SK-N-SH (cell line): ENCODE data around the gene PTPRD. TPM values are rescaled to one million over a fixed set of nuclear protein-coding genes. Genes with fewer than 3 reads are reported as not detected.

ENCODE experiments used
- CTCF ChIA-PET: fragments of 300-600, 350-600 bp; formaldehyde crosslinking; extraction: SDS; loops from one replicate; lab custom pipeline; 2021; lab: Yijun Ruan, JAX
- POLR2A ChIA-PET: fragments of 350-600 bp; sonication (Branson Sonifier 250); formaldehyde crosslinking; extraction: SDS; loops from one replicate; lab custom pipeline; 2020; ENCODE audit warnings: antibody characterized with exemption, inconsistent platforms; lab: Yijun Ruan, JAX
- DNase-seq: peaks from one replicate; pipeline ENCODE4 v3.0.0; 2012
- H2AFZ ChIP-seq: fragments of 200-600 bp; sonication (generic); 2 replicates; pipeline ENCODE4 v1.8.1; 2016; ENCODE audit warnings: antibody characterized with exemption, mild to moderate bottlenecking, low read depth
- H3F3A ChIP-seq: fragments of 200-600 bp; sonication (generic); replicated peaks from 2 replicates; pipeline ENCODE3; 2016; ENCODE audit warnings: antibody characterized with exemption, mild to moderate bottlenecking; ENCODE audit not compliant: insufficient read depth
- H3K27ac ChIP-seq, 2 experiments: fragments of 200-500 bp in 1 of 2; fragments of 200-600 bp in 1 of 2; sonication (Bioruptor generic) in 1 of 2; sonication (generic), shearing (Covaris generic) in 1 of 2; 2 replicates each; pipeline versions ENCODE4 v1.5.1 to v1.6.1; 2014 to 2016; ENCODE audit warnings: low read depth in 2 of 2, inconsistent platforms in 1 of 2, low read length in 1 of 2, mild to moderate bottlenecking in 1 of 2, mixed read lengths in 1 of 2
- H3K27me3 ChIP-seq: fragments of 200-600 bp; sonication (generic), shearing (Covaris generic); 2 replicates; pipeline ENCODE4 v1.6.1; 2016; ENCODE audit warnings: mixed run types; ENCODE audit not compliant: insufficient read depth
- H3K36me3 ChIP-seq, 2 experiments: fragments of 200-500 bp in 1 of 2; fragments of 200-600 bp in 1 of 2; sonication (Bioruptor generic) in 1 of 2; sonication (generic) in 1 of 2; replicated peaks in 1 of 2; 2 replicates each; pipeline versions ENCODE3 to v1.5.1; 2014 to 2016; ENCODE audit warnings: low read length in 1 of 2, mild to moderate bottlenecking in 1 of 2; ENCODE audit not compliant: insufficient read depth in 2 of 2, control insufficient read depth in 1 of 2
- H3K4me1 ChIP-seq, 2 experiments: fragments of 200-500 bp in 1 of 2; fragments of 200-600 bp in 1 of 2; sonication (Bioruptor generic) in 1 of 2; sonication (generic), shearing (Covaris generic) in 1 of 2; 2 replicates each; pipeline versions ENCODE4 v1.5.1 to v1.6.1; 2014 to 2016; ENCODE audit warnings: low read depth in 1 of 2, low read length in 1 of 2, mixed run types in 1 of 2; ENCODE audit not compliant: insufficient read depth in 2 of 2, control insufficient read depth in 1 of 2
- H3K4me2 ChIP-seq: fragments of 200-600 bp; sonication (generic), shearing (Covaris generic); 2 replicates; pipeline ENCODE4 v1.6.1; 2017; ENCODE audit warnings: mixed run types
- H3K4me3 ChIP-seq, 2 experiments: fragments of 200-500 bp in 1 of 2; fragments of 200-600 bp in 1 of 2; sonication (Bioruptor generic) in 1 of 2; sonication (generic), shearing (Covaris generic) in 1 of 2; 2 replicates each; pipeline versions ENCODE4 v1.5.1 to v1.8.1; 2014 to 2016; ENCODE audit warnings: low read depth in 2 of 2, inconsistent platforms in 1 of 2, low read length in 1 of 2, mild to moderate bottlenecking in 1 of 2, mixed read lengths in 1 of 2, moderate library complexity in 1 of 2
- H3K79me2 ChIP-seq: fragments of 200-600 bp; sonication (generic); 2 replicates; pipeline ENCODE4 v1.8.1; 2017; ENCODE audit warnings: mild to moderate bottlenecking; ENCODE audit not compliant: insufficient read depth
- H3K9ac ChIP-seq: fragments of 200-600 bp; sonication (generic); 2 replicates; pipeline ENCODE4 v1.6.1; 2017; ENCODE audit warnings: mixed run types
- H3K9me2 ChIP-seq: fragments of 200-600 bp; sonication (generic); 2 replicates; pipeline ENCODE4 v1.6.1; 2017; ENCODE audit warnings: mixed run types
- H3K9me3 ChIP-seq: fragments of 200-600 bp; sonication (generic); 2 replicates; pipeline ENCODE4 v1.6.1; 2017; ENCODE audit warnings: mixed run types, mild to moderate bottlenecking, moderate library complexity
- H4K20me1 ChIP-seq: fragments of 200-600 bp; sonication (generic); 2 replicates; pipeline ENCODE4 v1.6.1; 2017; ENCODE audit warnings: mild to moderate bottlenecking, mixed run types; ENCODE audit not compliant: insufficient read depth
- CHD2 ChIP-seq: fragments of 150-350 bp; IDR thresholded peaks from 2 replicates; pipeline ENCODE4 v1.6.1; 2018; ENCODE audit warnings: low read length; ENCODE audit not compliant: partially characterized antibody
- CTCF ChIP-seq: fragments of 200-600 bp; sonication (generic); IDR thresholded peaks from 2 replicates; pipeline ENCODE4 v1.6.1; 2017; ENCODE audit warnings: antibody characterized with exemption, mild to moderate bottlenecking, moderate library complexity
- EP300 ChIP-seq, 2 experiments: IDR thresholded peaks; 2 replicates each; pipeline versions ENCODE4 v1.4.0 to v1.6.1; 2012; ENCODE audit warnings: borderline replicate concordance in 1 of 2, low read depth in 1 of 2, low read length in 1 of 2
- IRF3 ChIP-seq: fragments of 150-350 bp; IDR thresholded peaks from 2 replicates; pipeline ENCODE4 v1.6.1; 2016; ENCODE audit warnings: mild to moderate bottlenecking, low read depth, low read length
- JUND ChIP-seq: IDR thresholded peaks from 2 replicates; pipeline ENCODE4 v1.4.0; 2012
- MAX ChIP-seq: IDR thresholded peaks from 2 replicates; pipeline ENCODE4 v1.4.0; 2012; ENCODE audit warnings: low read depth
- MEF2A ChIP-seq: IDR thresholded peaks from 2 replicates; pipeline ENCODE4 v1.4.0; 2012; ENCODE audit warnings: low read depth, borderline replicate concordance
- MXI1 ChIP-seq: IDR thresholded peaks from 2 replicates; pipeline ENCODE4 v1.6.1; 2012; ENCODE audit warnings: mild to moderate bottlenecking, low read depth, low read length, improper control_type of control experiment
- NFIC ChIP-seq: IDR thresholded peaks from 2 replicates; pipeline ENCODE4 v1.4.0; 2012; ENCODE audit warnings: borderline replicate concordance
- NRF1 ChIP-seq: IDR thresholded peaks from 2 replicates; pipeline ENCODE4 v1.6.1; 2012; ENCODE audit warnings: low read depth, mild to moderate bottlenecking, low read length
- RCOR1 ChIP-seq: fragments of 150-350 bp; IDR thresholded peaks from 2 replicates; pipeline ENCODE4 v1.6.1; 2017; ENCODE audit warnings: antibody characterized with exemption, low read length
- RFX5 ChIP-seq: IDR thresholded peaks from 2 replicates; pipeline ENCODE4 v1.6.1; 2012; ENCODE audit warnings: mild to moderate bottlenecking, improper control_type of control experiment, low read length
- SIN3A ChIP-seq: IDR thresholded peaks from 2 replicates; pipeline ENCODE4 v1.6.1; 2012; ENCODE audit warnings: low read depth, mild to moderate bottlenecking, low read length, moderate library complexity, borderline replicate concordance
- SMC3 ChIP-seq: IDR thresholded peaks from 2 replicates; pipeline ENCODE4 v1.6.1; 2012; ENCODE audit warnings: low read depth, low read length, improper control_type of control experiment
- TAF1 ChIP-seq: IDR thresholded peaks from 2 replicates; pipeline ENCODE4 v1.6.1; 2012; ENCODE audit warnings: low read depth, mild to moderate bottlenecking, low read length, moderate library complexity, borderline replicate concordance
- TCF12 ChIP-seq: IDR thresholded peaks from 2 replicates; pipeline ENCODE4 v1.4.0; 2012
- TEAD4 ChIP-seq: IDR thresholded peaks from 2 replicates; pipeline ENCODE4 v1.4.0; 2012; ENCODE audit warnings: mild to moderate bottlenecking, borderline replicate concordance; ENCODE audit not compliant: insufficient read depth
- USF1 ChIP-seq: IDR thresholded peaks from 2 replicates; pipeline ENCODE4 v1.4.0; 2012; ENCODE audit warnings: low read depth, borderline replicate concordance
- USF2 ChIP-seq: fragments of 150-350 bp; IDR thresholded peaks from 2 replicates; pipeline ENCODE4 v1.6.1; 2017; ENCODE audit warnings: antibody characterized with exemption, low read length, low read depth, borderline replicate concordance
- YY1 ChIP-seq: IDR thresholded peaks from 2 replicates; pipeline ENCODE4 v1.4.0; 2012; ENCODE audit warnings: low read depth, mild to moderate bottlenecking
- WGBS: methylation state at CpG from one replicate; pipeline ENCODE4 v1.1.6; 2017; ENCODE audit warnings: low lambda C conversion rate; 5-methylcytosine and 5-hydroxymethylcytosine counted together
- polyA plus RNA-seq, 3 experiments: library from polyadenylated mRNA; depleted of rRNA; stranded (reverse); fragments of >200 nt; gene quantifications; 2 replicates each; pipeline ENCODE4 v1.2.3, GENCODE V29; 2012

PTPRD gene
- polyA plus RNA-seq, 1 of the 3 experiments (the other 2 are of a cell fraction), result 0.15 TPM

- Histone ChIP-seq H3F3A (no peaks in the 10 kb centered on the region), H2AFZ (no peak overlapping the region), H3K9ac (no peak overlapping the region), H4K20me1 (no peaks in the 10 kb centered on the region), H3K36me3 (no peaks in the 10 kb centered on the region), H3K4me3 (no peak overlapping the region), H3K27ac (no peak overlapping the region), H3K4me2 (no peak overlapping the region), H3K79me2 (no peaks in the 10 kb centered on the region), H3K9me2 (no peaks in the 10 kb centered on the region), H3K4me1 (no peaks in the 10 kb centered on the region), H3K9me3 (no peaks in the 10 kb centered on the region)
- ChIA-PET CTCF (no interaction called here), POLR2A (no interaction called here)
- WGBS, result 52% methylated on average over 2 of the region's 2 CpGs
- DNase-seq, result no peak
- TF ChIP-seq SMC3 (no peak), USF1 (no peak), YY1 (no peak), EP300 (IDR thresholded peaks at IDR 0.05; ENCODE audit: borderline replicate concordance in 1 of 2, low read depth in 1 of 2, low read length in 1 of 2) (no peak), RFX5 (no peak), NFIC (no peak), TAF1 (no peak), NRF1 (no peak), MXI1 (no peak), TCF12 (no peak), IRF3 (no peak), SIN3A (no peak), TEAD4 (no peak), CTCF (no peak)
- TF ChIP-seq, all 33 proteins: peak for 0
- no peaks in the 10 kb centered on the region for H3K27me3 ChIP-seq
Measured at GRCh38 chr9:8962084-8962483, 1650.7 kb downstream of the PTPRD start.

- no peaks in the 10 kb centered on the region for H3F3A ChIP-seq
- no peaks in the 10 kb centered on the region for H3K9me2 ChIP-seq
- H3K36me3 ChIP-seq, result no peaks in the 10 kb centered on the region
- H3K4me2 ChIP-seq, result no peak overlapping the region
- H2AFZ ChIP-seq, result no peak overlapping the region
- H3K27ac ChIP-seq, result no peak overlapping the region
- no peaks in the 10 kb centered on the region for H3K9me3 ChIP-seq
- H3K4me1 ChIP-seq, result no peaks in the 10 kb centered on the region
- H4K20me1 ChIP-seq, result no peaks in the 10 kb centered on the region
- H3K27me3 ChIP-seq, result no peaks in the 10 kb centered on the region
- no peaks in the 10 kb centered on the region for H3K79me2 ChIP-seq
- H3K9ac ChIP-seq, result no peak overlapping the region
- no peak for DNase-seq
- no peak overlapping the region for H3K4me3 ChIP-seq
- POLR2A ChIA-PET, result no interaction called here
- CTCF ChIA-PET, result no interaction called here
- WGBS, result 31% methylated on average over 4 of the region's 4 CpGs
- TF ChIP-seq CHD2 (no peak), MAX (no peak), TAF1 (no peak), MEF2A (no peak), RFX5 (no peak), JUND (no peak), USF2 (no peak), TEAD4 (no peak), RCOR1 (no peak), NFIC (no peak)
Measured at GRCh38 chr9:8961186-8961851, 1651.5 kb downstream of the PTPRD start.
